Gastrocnemius medialis (tissue), 4 donors: ENCODE measurements around the gene ZMYND8.

ENCODE experiments used
- POLR2A ChIP-seq, 2 donors: fragments of 450-650 bp; IDR thresholded peaks; one replicate each; pipeline ENCODE4 v1.6.1; 2017; ENCODE audit warnings: antibody characterized with exemption in 2 of 2, mild to moderate bottlenecking in 2 of 2, moderate library complexity in 2 of 2
- TF ChIP-seq, protein P1 (sequence below), 5 experiments: fragments of 450-650 bp in 3 of 5; fragments of 200-600 bp in 2 of 5; sonication (generic) in 2 of 5; IDR thresholded peaks in 4 of 5; conservative IDR thresholded peaks in 1 of 5; 1 replicate in 4 of 5; 2 replicates in 1 of 5; pipeline ENCODE4 v1.5.1; 2016 to 2019; ENCODE audit warnings: antibody characterized with exemption in 5 of 5, mild to moderate bottlenecking in 3 of 5, moderate library complexity in 3 of 5

- TF ChIP-seq POLR2A (IDR thresholded peaks at IDR 0.05): peak; percentile 55 to 78
- TF ChIP-seq, protein P1, sequence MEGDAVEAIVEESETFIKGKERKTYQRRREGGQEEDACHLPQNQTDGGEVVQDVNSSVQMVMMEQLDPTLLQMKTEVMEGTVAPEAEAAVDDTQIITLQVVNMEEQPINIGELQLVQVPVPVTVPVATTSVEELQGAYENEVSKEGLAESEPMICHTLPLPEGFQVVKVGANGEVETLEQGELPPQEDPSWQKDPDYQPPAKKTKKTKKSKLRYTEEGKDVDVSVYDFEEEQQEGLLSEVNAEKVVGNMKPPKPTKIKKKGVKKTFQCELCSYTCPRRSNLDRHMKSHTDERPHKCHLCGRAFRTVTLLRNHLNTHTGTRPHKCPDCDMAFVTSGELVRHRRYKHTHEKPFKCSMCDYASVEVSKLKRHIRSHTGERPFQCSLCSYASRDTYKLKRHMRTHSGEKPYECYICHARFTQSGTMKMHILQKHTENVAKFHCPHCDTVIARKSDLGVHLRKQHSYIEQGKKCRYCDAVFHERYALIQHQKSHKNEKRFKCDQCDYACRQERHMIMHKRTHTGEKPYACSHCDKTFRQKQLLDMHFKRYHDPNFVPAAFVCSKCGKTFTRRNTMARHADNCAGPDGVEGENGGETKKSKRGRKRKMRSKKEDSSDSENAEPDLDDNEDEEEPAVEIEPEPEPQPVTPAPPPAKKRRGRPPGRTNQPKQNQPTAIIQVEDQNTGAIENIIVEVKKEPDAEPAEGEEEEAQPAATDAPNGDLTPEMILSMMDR (IDR thresholded peaks at IDR 0.05 in 4 of 5, conservative IDR thresholded peaks at IDR 0.05 in 1 of 5): peak in 1 of 5 experiments; percentile 27
Observed at GRCh38 chr20:47317127-47317895, 39.2 kb downstream of the ZMYND8 start.
